DOHH2 (cell line): ENCODE data around the gene GKAP1.

Source experiments
- EZH2phosphoT487 ChIP-seq: fragments of 200-600 bp; sonication (generic); IDR thresholded peaks from 2 replicates; pipeline ENCODE4 v1.6.1; 2017; ENCODE audit warnings: borderline replicate concordance, mild to moderate bottlenecking, antibody characterized with exemption, low read length, moderate library complexity, mixed read lengths
- TF ChIP-seq, protein P1 (sequence below): fragments of 200-600 bp; sonication (generic); IDR thresholded peaks from one replicate; pipeline ENCODE4 v1.5.1; 2014; ENCODE audit warnings: antibody characterized with exemption, mild to moderate bottlenecking, low read depth, low read length; ENCODE audit not compliant: poor library complexity, severe bottlenecking

DNA sequence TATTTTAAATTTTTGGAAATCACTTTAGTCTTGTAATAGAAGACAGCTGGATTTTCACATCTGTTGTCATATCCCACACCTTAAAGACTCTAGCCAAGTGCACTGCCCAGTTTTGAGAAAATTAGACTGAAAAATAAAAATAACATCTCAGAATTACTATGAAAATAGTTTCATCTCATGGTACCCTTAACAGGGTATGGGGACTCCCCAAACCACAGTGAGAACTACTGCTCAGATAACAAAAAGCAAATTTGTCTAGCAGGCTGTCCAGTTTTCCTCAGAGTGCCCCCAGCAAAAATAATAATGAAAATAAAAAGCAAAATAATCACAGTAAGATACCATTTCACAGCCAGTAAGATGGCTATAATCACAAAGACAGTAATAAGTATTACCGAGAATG, 116.3 kb downstream of the GKAP1 start:
- TF ChIP-seq, protein P1, sequence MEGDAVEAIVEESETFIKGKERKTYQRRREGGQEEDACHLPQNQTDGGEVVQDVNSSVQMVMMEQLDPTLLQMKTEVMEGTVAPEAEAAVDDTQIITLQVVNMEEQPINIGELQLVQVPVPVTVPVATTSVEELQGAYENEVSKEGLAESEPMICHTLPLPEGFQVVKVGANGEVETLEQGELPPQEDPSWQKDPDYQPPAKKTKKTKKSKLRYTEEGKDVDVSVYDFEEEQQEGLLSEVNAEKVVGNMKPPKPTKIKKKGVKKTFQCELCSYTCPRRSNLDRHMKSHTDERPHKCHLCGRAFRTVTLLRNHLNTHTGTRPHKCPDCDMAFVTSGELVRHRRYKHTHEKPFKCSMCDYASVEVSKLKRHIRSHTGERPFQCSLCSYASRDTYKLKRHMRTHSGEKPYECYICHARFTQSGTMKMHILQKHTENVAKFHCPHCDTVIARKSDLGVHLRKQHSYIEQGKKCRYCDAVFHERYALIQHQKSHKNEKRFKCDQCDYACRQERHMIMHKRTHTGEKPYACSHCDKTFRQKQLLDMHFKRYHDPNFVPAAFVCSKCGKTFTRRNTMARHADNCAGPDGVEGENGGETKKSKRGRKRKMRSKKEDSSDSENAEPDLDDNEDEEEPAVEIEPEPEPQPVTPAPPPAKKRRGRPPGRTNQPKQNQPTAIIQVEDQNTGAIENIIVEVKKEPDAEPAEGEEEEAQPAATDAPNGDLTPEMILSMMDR = no peak
- no peak for TF ChIP-seq EZH2phosphoT487
